Heart right ventricle (tissue), 16 donors: ENCODE results near the gene IFNA2. TPM values are rescaled to one million over a fixed set of nuclear protein-coding genes. Genes with fewer than 3 reads are reported as not detected.

ENCODE experiments used
- ATAC-seq, 8 donors: fragments of 200-7000 bp; cut with Tn5 transposase; one replicate each; pipeline ENCODE4 v1.9.1; 2020; ENCODE audit warnings: mild to moderate bottlenecking in 8 of 8, moderate library complexity in 8 of 8, moderate number of reproducible peaks in 1 of 8
- DNase-seq, 2 donors: peaks; one replicate each; pipeline ENCODE4 v3.0.0-alpha.2; 2020
- H3K27ac ChIP-seq, 10 donors: fragments of 200-600 bp; sonication (generic) in 2 of 10; one replicate each; pipeline versions ENCODE4 v1.5.0 to v1.8.0; 2020 to 2022; ENCODE audit warnings: mild to moderate bottlenecking in 3 of 10
- H3K27me3 ChIP-seq, 7 donors: fragments of 200-600 bp; one replicate each; pipeline ENCODE4 v1.8.0; 2021 to 2022; ENCODE audit warnings: mild to moderate bottlenecking in 2 of 7
- H3K36me3 ChIP-seq, 9 donors: fragments of 200-600 bp; sonication (generic) in 1 of 9; one replicate each; pipeline versions ENCODE4 v1.5.0 to v1.8.0; 2020 to 2022; ENCODE audit warnings: mild to moderate bottlenecking in 2 of 9
- H3K4me1 ChIP-seq, 9 donors: fragments of 200-600 bp; sonication (generic) in 1 of 9; one replicate each; pipeline versions ENCODE4 v1.5.0 to v1.8.0; 2020 to 2022; ENCODE audit warnings: mild to moderate bottlenecking in 4 of 9
- H3K4me3 ChIP-seq, 10 donors: fragments of 200-600 bp; sonication (generic) in 2 of 10; one replicate each; pipeline versions ENCODE4 v1.5.0 to v1.8.0; 2020 to 2022; ENCODE audit warnings: mild to moderate bottlenecking in 7 of 10, moderate library complexity in 2 of 10
- H3K9me3 ChIP-seq, 11 donors: fragments of 200-600 bp in 10 of 11; sonication (generic) in 2 of 11; one replicate each; pipeline versions ENCODE4 v1.5.0 to v1.8.0; 2013 to 2022; ENCODE audit warnings: mild to moderate bottlenecking in 2 of 11, control low read depth in 1 of 11, moderate library complexity in 1 of 11
- WGBS, 2 donors: extraction: QIAGEN DNeasy Blood & Tissue Kit; methylation state at CpG; one replicate each; pipeline ENCODE4 v1.1.7; 2013; ENCODE audit warnings: inconsistent platforms in 1 of 2; 5-methylcytosine and 5-hydroxymethylcytosine counted together
- intact Hi-C, 10 donors: fragments of 100-400 bp; cut with DNase I; formaldehyde crosslinking; loops; one replicate each; pipeline versions ENCODE4 v1.11.1 to v1.14.2; 2022
- polyA plus RNA-seq, 2 donors: library from polyadenylated mRNA; stranded (reverse); fragments of 200-250 nt; gene quantifications; one replicate each; pipeline ENCODE4 v1.2.3, GENCODE V29; 2013
- total RNA-seq, 10 donors: library from RNA; stranded (reverse); fragmentation: NEBNext Ultra II Directional in 3 of 10; extraction: Animal tissue kit (Norgen Biotek cat#: 25700) in 3 of 10; gene quantifications; one replicate each; pipeline versions ENCODE4 v1.2.1 to v1.2.4, GENCODE V29; 2021 to 2023
- TF ChIP-seq, protein P1 (sequence below), 9 donors: fragments of 200-600 bp; sonication (generic) in 2 of 9; IDR thresholded peaks; one replicate each; pipeline versions ENCODE4 v1.5.0 to v1.8.0; 2021 to 2022; ENCODE audit warnings: antibody characterized with exemption in 9 of 9, mild to moderate bottlenecking in 5 of 9, moderate library complexity in 1 of 9
- donor health status: Arrhythmogenic right ventricular cardiomyopathy.
- donor health status: ischemic (EF 13 %, LVEDD 7.1; RV severe dilation, severe dysfunction).
- donor health status: healthy with polysubstance abuse.
- donor health status: DM: no; HTN: yes; CAD: no.
- donor health status: DM: no; HTN: no; CAD: no.
- donor health status: ischemic (EF 25% LVEDD 6.9; RV normal size, moderate dysfunction).
- donor health status: ischemic (EF 25% LVEDD 5.7; RV mildly dilated, moderate dysfunction).
- donor health status: healthy.
- donor health status: DM: yes; HTN: yes; CAD: no.
- donor health status: Ischemic cardiomyopathy.
- donor health status: ischemic (EF 35%, LVEDD 5.7; RV mildly dilated, moderate dysfunction).
- donor health status: nonischemic (EF 11% LVEDD 7.7; RV severe dilation, severe dysfunction).
- donor health status: DM: yes; HTN: yes; CAD: no.
- donor health status: PGD.
- donor health status: ischemic (EF 29% LVEDD 5.4; RV normal size, mild dysfunction).
- donor health status: nonischemic (EF 23%, LVEDD 6.1; RV moderate dilation, normal function).

Gene IFNA2
- total and polyA plus RNA-seq, 12 donors: not detected

DNA sequence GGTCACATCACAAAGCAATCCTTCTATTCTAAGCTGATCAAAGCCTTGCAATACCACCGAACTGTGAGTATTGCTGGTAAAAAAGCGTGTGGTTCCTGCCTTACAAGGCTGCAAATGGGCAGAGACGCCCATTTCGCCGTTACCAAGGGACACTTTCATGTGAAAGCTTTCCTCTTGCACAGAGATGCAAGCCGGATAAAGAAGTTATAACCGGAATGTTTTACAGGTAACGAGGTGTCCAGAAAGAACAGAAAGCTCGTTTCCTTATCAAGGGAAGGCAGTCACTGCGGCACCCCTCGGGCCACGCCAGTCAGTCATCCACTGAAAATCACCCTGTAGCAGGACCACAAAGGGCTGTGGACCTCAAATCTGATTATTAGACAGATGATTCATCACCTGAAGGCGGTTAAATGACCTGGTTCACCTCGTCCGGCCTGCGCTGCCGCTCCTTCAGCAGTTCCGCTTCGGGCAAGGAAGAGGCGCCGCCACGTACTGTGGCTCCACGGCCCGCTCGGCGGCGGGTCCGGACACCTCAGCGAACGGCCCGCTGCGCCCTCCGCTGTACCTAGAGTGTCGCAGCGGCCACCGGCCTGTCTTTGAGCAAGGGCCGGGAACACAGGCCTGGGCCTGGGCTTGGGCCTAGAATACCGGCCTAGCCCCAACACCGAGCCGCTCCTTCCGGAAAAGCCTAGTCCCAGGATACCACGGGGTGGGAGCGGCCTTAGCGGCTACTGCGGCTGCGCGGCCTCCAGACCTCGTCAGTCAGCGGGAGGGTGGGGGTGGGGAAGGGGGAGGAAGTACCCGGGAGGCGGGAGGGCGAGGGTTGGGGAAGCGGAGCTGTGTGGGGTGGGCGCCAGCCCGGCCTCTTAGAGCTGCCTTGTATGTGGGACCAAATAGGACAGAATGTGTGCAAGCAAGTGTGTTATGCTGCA, 50.2 kb downstream of the IFNA2 start, which contains the start of gene KLHL9:
Gene KLHL9 (minus strand): TSS at position 704 of the 932 bp plus-strand sequence. CDS start 545 bp downstream, at position 159.
- no peaks in the 10 kb centered on the region for H3K27me3 ChIP-seq
- TF ChIP-seq, protein P1, sequence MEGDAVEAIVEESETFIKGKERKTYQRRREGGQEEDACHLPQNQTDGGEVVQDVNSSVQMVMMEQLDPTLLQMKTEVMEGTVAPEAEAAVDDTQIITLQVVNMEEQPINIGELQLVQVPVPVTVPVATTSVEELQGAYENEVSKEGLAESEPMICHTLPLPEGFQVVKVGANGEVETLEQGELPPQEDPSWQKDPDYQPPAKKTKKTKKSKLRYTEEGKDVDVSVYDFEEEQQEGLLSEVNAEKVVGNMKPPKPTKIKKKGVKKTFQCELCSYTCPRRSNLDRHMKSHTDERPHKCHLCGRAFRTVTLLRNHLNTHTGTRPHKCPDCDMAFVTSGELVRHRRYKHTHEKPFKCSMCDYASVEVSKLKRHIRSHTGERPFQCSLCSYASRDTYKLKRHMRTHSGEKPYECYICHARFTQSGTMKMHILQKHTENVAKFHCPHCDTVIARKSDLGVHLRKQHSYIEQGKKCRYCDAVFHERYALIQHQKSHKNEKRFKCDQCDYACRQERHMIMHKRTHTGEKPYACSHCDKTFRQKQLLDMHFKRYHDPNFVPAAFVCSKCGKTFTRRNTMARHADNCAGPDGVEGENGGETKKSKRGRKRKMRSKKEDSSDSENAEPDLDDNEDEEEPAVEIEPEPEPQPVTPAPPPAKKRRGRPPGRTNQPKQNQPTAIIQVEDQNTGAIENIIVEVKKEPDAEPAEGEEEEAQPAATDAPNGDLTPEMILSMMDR (IDR thresholded peaks at IDR 0.05): no peak
- intact Hi-C loops: loop anchor here in 4 of 10 donors (5.0 kb wide), 2 partner anchors 57 to 467 kb away; partner anchors contain the start of gene MTAP (in 3 of the 4)
- peak; percentile 94 to 95 for DNase-seq
- WGBS, 2 donors: 0 to 1% methylated on average over 54 to 55 of the region's 55 CpGs
- peak; percentile 99 to 100 (median 100) for ATAC-seq
- peaks cover 0 to 36% (median 0%) of the 10 kb centered on the region in 9 donors for H3K36me3 ChIP-seq
- H3K4me3 ChIP-seq: peak within 1 kb of the TSS; percentile 77 to 96 (median 84)
- H3K9me3 ChIP-seq: no peaks in the 10 kb centered on the region
- peak within 1 kb of the TSS; percentile 63 to 99 (median 95) for H3K27ac ChIP-seq
- peaks cover 6 to 51% (median 45%) of the 10 kb centered on the region in 9 donors for H3K4me1 ChIP-seq

Other genes starting within 250 kb of the IFNA2 start
- gene IFNW1, start 243.6 kb downstream of the IFNA2 start, total RNA-seq: not detected
- gene IFNW1, start 243.6 kb downstream of the IFNA2 start, polyA plus RNA-seq: not detected
- not detected for gene IFNA21, start 218.7 kb downstream of the IFNA2 start, total RNA-seq
- gene IFNA21, start 218.7 kb downstream of the IFNA2 start, polyA plus RNA-seq: not detected
- gene IFNA4, start 197.8 kb downstream of the IFNA2 start, total RNA-seq: not detected
- gene IFNA4, start 197.8 kb downstream of the IFNA2 start, polyA plus RNA-seq: not detected
- gene IFNA7, start 183.2 kb downstream of the IFNA2 start, total RNA-seq: not detected
- gene IFNA7, start 183.2 kb downstream of the IFNA2 start, polyA plus RNA-seq: not detected
- not detected for gene IFNA10, start 178.3 kb downstream of the IFNA2 start, total RNA-seq
- gene IFNA10, start 178.3 kb downstream of the IFNA2 start, polyA plus RNA-seq: not detected
- gene IFNA16, start 168.1 kb downstream of the IFNA2 start, total RNA-seq: not detected
- gene IFNA16, start 168.1 kb downstream of the IFNA2 start, polyA plus RNA-seq: not detected
- gene IFNA17, start 157.2 kb downstream of the IFNA2 start, total RNA-seq: not detected
- not detected for gene IFNA17, start 157.2 kb downstream of the IFNA2 start, polyA plus RNA-seq
- not detected for gene IFNA14, start 145.4 kb downstream of the IFNA2 start, total RNA-seq
- not detected for gene IFNA14, start 145.4 kb downstream of the IFNA2 start, polyA plus RNA-seq
- gene IFNA5, start 80.1 kb downstream of the IFNA2 start, total RNA-seq: not detected
- not detected for gene IFNA5, start 80.1 kb downstream of the IFNA2 start, polyA plus RNA-seq
- gene KLHL9, start 50.0 kb downstream of the IFNA2 start, total RNA-seq: 10 to 100 TPM; 10.8 to 14.3 (median 11.9) TPM
- gene KLHL9, start 50.0 kb downstream of the IFNA2 start, polyA plus RNA-seq: 1 to 10 TPM; 6.0 to 6.4 TPM
- gene IFNA6, start 34.5 kb downstream of the IFNA2 start, total RNA-seq: not detected
- gene IFNA6, start 34.5 kb downstream of the IFNA2 start, polyA plus RNA-seq: not detected
- not detected for gene IFNA13, start 17.3 kb downstream of the IFNA2 start, total RNA-seq
- gene IFNA13, start 17.3 kb downstream of the IFNA2 start, polyA plus RNA-seq: not detected
- gene IFNA8, start 23.7 kb upstream of the IFNA2 start, total RNA-seq: not detected
- not detected for gene IFNA8, start 23.7 kb upstream of the IFNA2 start, polyA plus RNA-seq
- not detected for gene IFNA1, start 55.0 kb upstream of the IFNA2 start, total RNA-seq
- not detected for gene IFNA1, start 55.0 kb upstream of the IFNA2 start, polyA plus RNA-seq
- not detected for gene IFNE, start 96.9 kb upstream of the IFNA2 start, total RNA-seq
- gene IFNE, start 96.9 kb upstream of the IFNA2 start, polyA plus RNA-seq: not detected